Aorta (tissue), 5 donors: ENCODE data around the gene SLC9C2. TPM values are rescaled to one million over a fixed set of nuclear protein-coding genes. Genes with fewer than 3 reads are reported as not detected.
"Not testable (repeated sequence)": the region's sequence is repeated elsewhere in the genome, so short reads cannot be mapped to it uniquely, and the experiment has no call there.

Source experiments
- ATAC-seq: fragments of 200-7000 bp; cut with Tn5 transposase; one replicate; pipeline ENCODE4 v1.9.1; 2022; ENCODE audit warnings: moderate library complexity; ENCODE audit not compliant: low FRiP score
- DNase-seq, 2 donors: peaks; one replicate each; pipeline ENCODE4 v3.0.0-alpha.2; 2020
- H3K27ac ChIP-seq, 2 donors: one replicate each; pipeline ENCODE4 v1.5.1; 2013; ENCODE audit warnings: low read length in 2 of 2, mild to moderate bottlenecking in 2 of 2, moderate library complexity in 2 of 2, control low read depth in 1 of 2, inconsistent platforms in 1 of 2, low read depth in 1 of 2
- H3K27me3 ChIP-seq, 2 donors: one replicate each; pipeline ENCODE4 v1.6.1; 2013; ENCODE audit warnings: control low read depth in 1 of 2, low read length in 1 of 2, mild to moderate bottlenecking in 1 of 2, moderate library complexity in 1 of 2; ENCODE audit not compliant: insufficient read depth in 2 of 2, control insufficient read depth in 1 of 2
- H3K36me3 ChIP-seq, 2 donors: one replicate each; pipeline ENCODE4 v1.6.1; 2013; ENCODE audit warnings: control low read depth in 1 of 2, low read length in 1 of 2, mild to moderate bottlenecking in 1 of 2; ENCODE audit not compliant: insufficient read depth in 2 of 2, control insufficient read depth in 1 of 2
- H3K4me1 ChIP-seq, 2 donors: one replicate each; pipeline ENCODE4 v1.6.1; 2013; ENCODE audit warnings: low read length in 2 of 2, control low read depth in 1 of 2, mild to moderate bottlenecking in 1 of 2, moderate library complexity in 1 of 2; ENCODE audit not compliant: insufficient read depth in 2 of 2, control insufficient read depth in 1 of 2
- H3K4me3 ChIP-seq, 2 donors: one replicate each; pipeline ENCODE4 v1.5.1; 2013; ENCODE audit warnings: low read length in 2 of 2, control low read depth in 1 of 2, mild to moderate bottlenecking in 1 of 2
- H3K9me3 ChIP-seq: one replicate; pipeline ENCODE4 v1.6.1; 2013; ENCODE audit warnings: mild to moderate bottlenecking, low read length; ENCODE audit not compliant: control insufficient read depth
- WGBS, 2 donors: extraction: QIAGEN DNeasy Blood & Tissue Kit; methylation state at CpG; one replicate each; pipeline ENCODE4 v1.1.7; 2013; 5-methylcytosine and 5-hydroxymethylcytosine counted together
- intact Hi-C, 2 donors: fragments of 100-400 bp; cut with DNase I; formaldehyde crosslinking; loops; one replicate each; pipeline versions ENCODE4 v1.14.2 to v1.15.0; 2022
- polyA plus RNA-seq, 2 donors: library from polyadenylated mRNA; stranded (reverse); fragments of 200-250 nt; gene quantifications; one replicate each; pipeline ENCODE4 v1.2.3, GENCODE V29; 2013
- total RNA-seq, 2 donors: library from RNA; stranded (reverse); fragmentation: NEBNext Ultra II Directional; extraction: Animal tissue kit (Norgen Biotek cat#: 25700); gene quantifications; one replicate each; pipeline ENCODE4 v1.2.1, GENCODE V29; 2021
- donor health status: healthy with polysubstance abuse.
- donor health status: Bipolar disorder and iron deficiency.
- donor health status: DM: no; HTN: no; CAD: no.
- donor health status: DM: no; HTN: no; CAD: no.
- donor health status: DM: yes; HTN: yes; CAD: no.

The SLC9C2 gene
- total and polyA plus RNA-seq, 4 donors, result not detected

- H3K27ac ChIP-seq, H3K4me1 ChIP-seq, DNase-seq, H3K36me3 ChIP-seq, H3K27me3 ChIP-seq, intact Hi-C loops, H3K4me3 ChIP-seq, H3K9me3 ChIP-seq, ATAC-seq: not testable (repeated sequence)
- WGBS, 2 donors, result 94 to 96% methylated on average over 2 of the region's 2 CpGs
Measured at GRCh38 chr1:173462666-173463065, 140.2 kb downstream of the SLC9C2 start.

GRCh38 chr1:173459885-173460284 lies 143.0 kb downstream of the SLC9C2 start:
- H3K36me3 ChIP-seq, result peaks cover 0 to 4% of the 10 kb centered on the region in 2 donors
- no peak overlapping the region for H3K27ac ChIP-seq
- intact Hi-C loops, result no loop called here
- ATAC-seq, result no peak
- H3K4me1 ChIP-seq, result no peaks in the 10 kb centered on the region
- 86 to 88% methylated on average over 4 of the region's 4 CpGs for WGBS, 2 donors
- no peaks in the 10 kb centered on the region for H3K27me3 ChIP-seq
- H3K4me3 ChIP-seq, result no peak overlapping the region
- no peaks in the 10 kb centered on the region for H3K9me3 ChIP-seq
- no peak for DNase-seq

GRCh38 chr1:173454966-173455524 lies 147.8 kb downstream of the SLC9C2 start:
- DNase-seq (no peak), ATAC-seq (no peak)
- H3K4me1 ChIP-seq, result no peaks in the 10 kb centered on the region
- H3K27me3 ChIP-seq, result no peaks in the 10 kb centered on the region
- H3K9me3 ChIP-seq, result no peaks in the 10 kb centered on the region
- intact Hi-C loops, result no loop called here
- H3K4me3 ChIP-seq, result no peak overlapping the region
- H3K27ac ChIP-seq, result no peak overlapping the region
- H3K36me3 ChIP-seq, result no peaks in the 10 kb centered on the region
- WGBS, 2 donors, result 92 to 96% methylated on average over 4 of the region's 4 CpGs

GRCh38 chr1:173453982-173454381 lies 148.9 kb downstream of the SLC9C2 start:
- Histone ChIP-seq H3K36me3 (no peaks in the 10 kb centered on the region), H3K27ac (no peak overlapping the region), H3K4me3 (no peak overlapping the region), H3K9me3 (no peaks in the 10 kb centered on the region), H3K27me3 (no peaks in the 10 kb centered on the region), H3K4me1 (no peaks in the 10 kb centered on the region)
- ATAC-seq (no peak), DNase-seq (no peak)
- intact Hi-C loops, result no loop called here

- Histone ChIP-seq H3K36me3 (no peaks in the 10 kb centered on the region), H3K27ac (no peak overlapping the region), H3K4me3 (no peak overlapping the region), H3K4me1 (no peaks in the 10 kb centered on the region), H3K9me3 (no peaks in the 10 kb centered on the region), H3K27me3 (no peaks in the 10 kb centered on the region)
- ATAC-seq (no peak), DNase-seq (no peak)
- WGBS, 2 donors, result 10 to 13% methylated on average over 2 of the region's 2 CpGs
- intact Hi-C loops, result no loop called here
Measured at GRCh38 chr1:173451981-173452380, 150.9 kb downstream of the SLC9C2 start.

Other genes with a start within 250 kb of the SLC9C2 start
- gene PRDX6, start 125.7 kb downstream of the SLC9C2 start, total RNA-seq, result 100 to 1,000 TPM; 130 to 170 TPM
- gene PRDX6, start 125.7 kb downstream of the SLC9C2 start, polyA plus RNA-seq, result 100 to 1,000 TPM; 133 to 205 TPM
- not detected for gene TEX50, start 32.3 kb upstream of the SLC9C2 start, total RNA-seq
- not detected for gene TEX50, start 32.3 kb upstream of the SLC9C2 start, polyA plus RNA-seq
- gene ANKRD45, start 66.8 kb upstream of the SLC9C2 start, total RNA-seq, result under 1 TPM; 0.33 to 0.39 TPM
- under 1 TPM in 1 of 2 donors, not detected in 1; 0.28 TPM for gene ANKRD45, start 66.8 kb upstream of the SLC9C2 start, polyA plus RNA-seq
- gene KLHL20, start 111.9 kb upstream of the SLC9C2 start, total RNA-seq, result 10 to 100 TPM; 28.5 to 35.2 TPM
- 10 to 100 TPM; 13.3 to 17.4 TPM for gene KLHL20, start 111.9 kb upstream of the SLC9C2 start, polyA plus RNA-seq
- gene DARS2, start 221.6 kb upstream of the SLC9C2 start, total RNA-seq, result 1 to 10 TPM; 8.6 to 10.0 TPM
- 1 to 10 TPM; 2.0 to 3.6 TPM for gene DARS2, start 221.6 kb upstream of the SLC9C2 start, polyA plus RNA-seq
- 1 to 10 TPM; 4.5 to 4.8 TPM for gene CENPL, start 221.8 kb upstream of the SLC9C2 start, total RNA-seq
- 1 to 10 TPM; 1.9 to 5.9 TPM for gene CENPL, start 221.8 kb upstream of the SLC9C2 start, polyA plus RNA-seq